ENCODE data around the gene GLRA1.
"Not testable (repeated sequence)": the region's sequence is repeated elsewhere in the genome, so short reads cannot be mapped to it uniquely, and the experiment has no call there.

Gene GLRA1

GRCh38 chr5:151810897-151811296, 113.8 kb downstream of the GLRA1 start:
- DNase-seq = no peak

- no peak for DNase-seq
Observed at GRCh38 chr5:151810449-151810848, 114.2 kb downstream of the GLRA1 start.

- DNase-seq = no peak
Observed at GRCh38 chr5:151808451-151809169, 116.0 kb downstream of the GLRA1 start.

- DNase-seq = no peak
Observed at GRCh38 chr5:151805414-151806223, 119.0 kb downstream of the GLRA1 start.

GRCh38 chr5:151800532-151800931, 124.1 kb downstream of the GLRA1 start:
- peak; percentile 8 for DNase-seq

- no peak for DNase-seq
Observed at GRCh38 chr5:151799407-151799806, 125.2 kb downstream of the GLRA1 start.

GRCh38 chr5:151798674-151799073, 126.0 kb downstream of the GLRA1 start:
- no peak for DNase-seq

- no peak for DNase-seq
Observed at GRCh38 chr5:151795426-151795825, 129.2 kb downstream of the GLRA1 start.

GRCh38 chr5:151793358-151793757, 131.3 kb downstream of the GLRA1 start:
- DNase-seq = no peak

- no peak for DNase-seq
Observed at GRCh38 chr5:151787817-151788216, 136.8 kb downstream of the GLRA1 start.

- no peak for DNase-seq
Observed at GRCh38 chr5:151786468-151786867, 138.2 kb downstream of the GLRA1 start.

- DNase-seq = no peak
Observed at GRCh38 chr5:151784141-151784540, 140.5 kb downstream of the GLRA1 start.

GRCh38 chr5:151783664-151784063, 141.0 kb downstream of the GLRA1 start:
- DNase-seq = not testable (repeated sequence)

- DNase-seq = no peak
Observed at GRCh38 chr5:151781201-151781600, 143.4 kb downstream of the GLRA1 start.

GRCh38 chr5:151780348-151780747, 144.3 kb downstream of the GLRA1 start:
- no peak for DNase-seq

- no peak for DNase-seq
Observed at GRCh38 chr5:151779531-151780125, 145.0 kb downstream of the GLRA1 start.

GRCh38 chr5:151775025-151775606, 149.5 kb downstream of the GLRA1 start:
- DNase-seq = no peak

GRCh38 chr5:151773951-151774350, 150.7 kb downstream of the GLRA1 start:
- no peak for DNase-seq

- no peak for DNase-seq
Observed at GRCh38 chr5:151772846-151773561, 151.6 kb downstream of the GLRA1 start.
